CD4-positive, alpha-beta T cell (primary cell): ENCODE measurements around the gene CCDC33. TPM values are rescaled to one million over a fixed set of nuclear protein-coding genes. Genes with fewer than 3 reads are reported as not detected.

ENCODE experiments used
- ATAC-seq: fragments of 200-7000 bp; cut with Tn5 transposase; one replicate; pipeline ENCODE4 v1.10.0; 2022; ENCODE audit warnings: mild to moderate bottlenecking; ENCODE audit not compliant: poor library complexity
- CTCF ChIA-PET: fragments of 350-600 bp; sonication (Branson Sonifier 250); formaldehyde crosslinking; loops from one replicate; lab custom pipeline; 2021; ENCODE audit warnings: antibody characterized with exemption, inconsistent platforms; lab: Charles Lee
- POLR2A ChIA-PET: fragments of 350-600 bp; sonication (Branson Sonifier 250); formaldehyde crosslinking; loops from one replicate; lab custom pipeline; 2021; ENCODE audit warnings: antibody characterized with exemption, inconsistent platforms; lab: Charles Lee
- DNase-seq, 14 experiments: peaks; one replicate each; pipeline ENCODE4 v3.0.0-alpha.2; 2013 to 2020; ENCODE audit warnings: mixed read lengths in 2 of 14
- H3K27ac ChIP-seq, 2 donors: one replicate each; pipeline versions ENCODE4 v1.5.1 to v1.7.0; 2013; ENCODE audit warnings: low read length in 2 of 2, low read depth in 1 of 2, mild to moderate bottlenecking in 1 of 2
- H3K27me3 ChIP-seq, 2 experiments: 1 replicate in 1 of 2; 2 replicates in 1 of 2; pipeline versions ENCODE4 v1.6.1 to v1.7.0; 2013; ENCODE audit warnings: low read length in 2 of 2, control low read depth in 1 of 2, mild to moderate bottlenecking in 1 of 2, moderate library complexity in 1 of 2; ENCODE audit not compliant: insufficient read depth in 2 of 2, control insufficient read depth in 1 of 2
- H3K36me3 ChIP-seq: one replicate; pipeline ENCODE4 v1.6.1; 2013; ENCODE audit warnings: low read length, control low read depth; ENCODE audit not compliant: insufficient read depth
- H3K4me1 ChIP-seq: one replicate; pipeline ENCODE4 v1.6.1; 2013; ENCODE audit warnings: low read length, control low read depth; ENCODE audit not compliant: insufficient read depth
- H3K4me3 ChIP-seq: one replicate; pipeline ENCODE4 v1.5.1; 2013; ENCODE audit warnings: mild to moderate bottlenecking, low read length, moderate library complexity
- H3K9me3 ChIP-seq, 2 experiments: 1 replicate in 1 of 2; 2 replicates in 1 of 2; pipeline versions ENCODE4 v1.6.1 to v1.7.0; 2013; ENCODE audit warnings: low read length in 2 of 2, mild to moderate bottlenecking in 2 of 2, control low read depth in 1 of 2, moderate library complexity in 1 of 2; ENCODE audit not compliant: control insufficient read depth in 1 of 2, insufficient read depth in 1 of 2
- H3K27ac Mint-ChIP-seq: one replicate; pipeline ENCODE4 v1.8.0; 2020; ENCODE audit warnings: mixed read lengths
- H3K27me3 Mint-ChIP-seq: one replicate; pipeline ENCODE4 v1.8.0; 2021; ENCODE audit warnings: mixed read lengths
- H3K36me3 Mint-ChIP-seq: one replicate; pipeline ENCODE4 v1.8.0; 2021; ENCODE audit warnings: low read depth, mixed read lengths
- H3K4me1 Mint-ChIP-seq: one replicate; pipeline ENCODE4 v1.8.0; 2021; ENCODE audit warnings: low read depth, mixed read lengths
- H3K4me3 Mint-ChIP-seq: one replicate; pipeline ENCODE4 v1.8.0; 2020; ENCODE audit warnings: mild to moderate bottlenecking, mixed read lengths
- H3K9me3 Mint-ChIP-seq: one replicate; pipeline ENCODE4 v1.8.0; 2020; ENCODE audit warnings: mixed read lengths
- CTCF ChIP-seq: fragments of 200-600 bp; IDR thresholded peaks from one replicate; pipeline ENCODE4 v1.8.0; 2022; ENCODE audit warnings: antibody characterized with exemption, mild to moderate bottlenecking
- intact Hi-C, 2 experiments: fragments of 100-400 bp; cut with DNase I in 1 of 2; cut with micrococcal nuclease in 1 of 2; formaldehyde crosslinking; loops; one replicate each; pipeline versions ENCODE4 v1.15.1 to v1.9.0; 2023 to 2025; cut with DNase I, micrococcal nuclease
- total RNA-seq, 174 experiments: library from RNA in 2 of 174; stranded (reverse) in 2 of 174; gene quantifications; one replicate each; pipeline ENCODE4 v1.2.3 and lab custom pipeline; 2021 to 2026

Gene CCDC33
- total RNA-seq, 2 experiments from 2014 or later, result not detected

DNA sequence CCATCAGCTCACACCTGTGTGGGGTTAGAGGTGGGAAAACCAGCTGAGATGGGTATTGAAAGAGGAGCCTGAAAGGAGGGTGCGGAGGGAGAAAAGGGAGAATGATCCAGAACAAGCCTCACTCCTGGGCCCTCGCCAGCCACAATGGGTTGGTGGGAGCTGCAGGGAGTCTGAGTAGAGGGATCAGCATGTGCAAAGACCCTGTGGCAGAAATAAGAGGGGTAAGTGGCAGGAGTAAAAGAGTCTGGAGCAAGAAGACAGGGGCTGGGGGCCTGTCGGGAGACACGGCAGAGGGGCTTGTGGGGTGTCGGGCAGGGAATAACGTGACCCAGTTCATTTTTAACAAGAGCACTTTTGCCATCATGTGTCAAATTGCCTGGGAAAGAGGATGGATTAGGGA lies 34.0 kb downstream of the CCDC33 start:
- peaks cover 9 to 12% of the 10 kb centered on the region in 2 experiments for H3K27me3 ChIP-seq
- ChIA-PET CTCF (no interaction called here), POLR2A (no interaction called here)
- no peaks in the 10 kb centered on the region for H3K4me1 Mint-ChIP-seq
- H3K4me3 ChIP-seq, result no peak overlapping the region
- TF ChIP-seq CTCF, result no peak
- H3K36me3 Mint-ChIP-seq, result no peaks in the 10 kb centered on the region
- H3K9me3 Mint-ChIP-seq, result no peaks in the 10 kb centered on the region
- ATAC-seq (no peak), DNase-seq (no peak)
- peaks cover 0 to 3% of the 10 kb centered on the region in 2 experiments for H3K9me3 ChIP-seq
- intact Hi-C loops, result no loop called here
- H3K4me1 ChIP-seq, result no peaks in the 10 kb centered on the region
- H3K27ac ChIP-seq, result no peak overlapping the region
- H3K27ac Mint-ChIP-seq, result no peak overlapping the region
- no peak overlapping the region for H3K4me3 Mint-ChIP-seq
- H3K27me3 Mint-ChIP-seq, result peaks cover 47% of the 10 kb centered on the region
- H3K36me3 ChIP-seq, result no peaks in the 10 kb centered on the region

GRCh38 chr15:74270854-74271520 lies 34.9 kb downstream of the CCDC33 start:
- H3K4me3 ChIP-seq, result no peak overlapping the region
- Mint-ChIP-seq H3K27me3 (peaks cover 43% of the 10 kb centered on the region), H3K4me1 (no peaks in the 10 kb centered on the region), H3K9me3 (no peaks in the 10 kb centered on the region), H3K4me3 (no peak overlapping the region), H3K36me3 (no peaks in the 10 kb centered on the region), H3K27ac (no peak overlapping the region)
- intact Hi-C loops, result no loop called here
- no peak for TF ChIP-seq CTCF
- DNase-seq (no peak), ATAC-seq (no peak)
- ChIA-PET CTCF (no interaction called here), POLR2A (no interaction called here)
- H3K36me3 ChIP-seq, result no peaks in the 10 kb centered on the region
- H3K4me1 ChIP-seq, result no peaks in the 10 kb centered on the region
- H3K27ac ChIP-seq, result no peak overlapping the region
- peaks cover 9 to 12% of the 10 kb centered on the region in 2 experiments for H3K27me3 ChIP-seq
- H3K9me3 ChIP-seq, result peaks cover 0 to 3% of the 10 kb centered on the region in 2 experiments

- peaks cover 0 to 8% of the 10 kb centered on the region in 2 experiments for H3K9me3 ChIP-seq
- Mint-ChIP-seq H3K4me1 (no peaks in the 10 kb centered on the region), H3K36me3 (no peaks in the 10 kb centered on the region), H3K27ac (no peak overlapping the region), H3K4me3 (no peak overlapping the region), H3K9me3 (no peaks in the 10 kb centered on the region), H3K27me3 (peaks cover 39% of the 10 kb centered on the region)
- peaks cover 2 to 10% of the 10 kb centered on the region in 2 experiments for H3K27me3 ChIP-seq
- no peak overlapping the region for H3K4me3 ChIP-seq
- no peak overlapping the region for H3K27ac ChIP-seq
- DNase-seq, result no peak
- ChIA-PET CTCF (no interaction called here), POLR2A (no interaction called here)
- no peak for ATAC-seq
- no peaks in the 10 kb centered on the region for H3K4me1 ChIP-seq
- intact Hi-C loops, result no loop called here
- H3K36me3 ChIP-seq, result no peaks in the 10 kb centered on the region
- no peak for TF ChIP-seq CTCF
These were observed 36.7 kb downstream of the CCDC33 start for GRCh38 chr15:74272812-74273211.
